Keratinocyte (primary cell): ENCODE data around the gene LY6G6F. TPM values are rescaled to one million over a fixed set of nuclear protein-coding genes. Genes with fewer than 3 reads are reported as not detected.

Source experiments
- DNase-seq: peaks from one replicate; pipeline ENCODE4 v3.0.0-alpha.2; 2011; ENCODE audit warnings: low read depth, missing footprints, low spot score
- FAIRE-seq: peaks from 2 replicates; lab custom pipeline; 2011; peaks lifted over from hg19 to GRCh38; lab: Jason Lieb, UNC
- H2AFZ ChIP-seq: 2 replicates; pipeline ENCODE4 v1.6.0; 2012; ENCODE audit warnings: low read length, control low read depth, inconsistent platforms; ENCODE audit not compliant: control insufficient read depth
- H3K27ac ChIP-seq: 2 replicates; pipeline ENCODE4 v1.5.1; 2011; ENCODE audit warnings: low read length; ENCODE audit not compliant: control insufficient read depth, insufficient read depth
- H3K27me3 ChIP-seq: 3 replicates; pipeline ENCODE4 v1.6.0; 2011; ENCODE audit warnings: low read length; ENCODE audit not compliant: control insufficient read depth, insufficient read depth; ENCODE audit errors: extremely low read depth
- H3K36me3 ChIP-seq, 2 experiments: 2 replicates in 1 of 2; 3 replicates in 1 of 2; pipeline ENCODE4 v1.5.1; 2011; ENCODE audit warnings: low read length in 2 of 2, mild to moderate bottlenecking in 1 of 2; ENCODE audit not compliant: control insufficient read depth in 2 of 2, insufficient read depth in 2 of 2; ENCODE audit errors: extremely low read depth in 1 of 2
- H3K4me1 ChIP-seq: 3 replicates; pipeline ENCODE4 v1.5.1; 2011; ENCODE audit warnings: low read length; ENCODE audit not compliant: control insufficient read depth, insufficient read depth; ENCODE audit errors: extremely low read depth
- H3K4me2 ChIP-seq: 3 replicates; pipeline ENCODE4 v1.6.0; 2011; ENCODE audit warnings: low read depth, low read length; ENCODE audit not compliant: control insufficient read depth, insufficient read depth; ENCODE audit errors: extremely low read depth
- H3K4me3 ChIP-seq, 3 experiments: fragments of 200-600 bp in 1 of 3; sonication (generic) in 1 of 3; 2 replicates in 2 of 3; 3 replicates in 1 of 3; pipeline ENCODE4 v1.5.1; 2011 to 2016; ENCODE audit warnings: low read length in 3 of 3, mild to moderate bottlenecking in 3 of 3, control low read depth in 2 of 3, inconsistent platforms in 1 of 3, low read depth in 1 of 3, mixed read lengths in 1 of 3, mixed run types in 1 of 3, moderate library complexity in 1 of 3; ENCODE audit not compliant: control insufficient read depth in 2 of 3, insufficient read depth in 2 of 3; ENCODE audit errors: extremely low read depth in 1 of 3
- H3K79me2 ChIP-seq: 2 replicates; pipeline ENCODE4 v1.6.0; 2012; ENCODE audit warnings: low read length; ENCODE audit not compliant: control insufficient read depth, insufficient read depth
- H3K9ac ChIP-seq: 3 replicates; pipeline ENCODE4 v1.6.0; 2011; ENCODE audit warnings: low read length; ENCODE audit not compliant: control insufficient read depth, insufficient read depth; ENCODE audit errors: extremely low read depth
- H3K9me1 ChIP-seq: 3 replicates; pipeline ENCODE4 v1.6.0; 2011; ENCODE audit warnings: low read length; ENCODE audit not compliant: control insufficient read depth, insufficient read depth; ENCODE audit errors: extremely low read depth
- H3K9me3 ChIP-seq: 2 replicates; pipeline ENCODE4 v1.5.1; 2012; ENCODE audit warnings: low read depth, low read length; ENCODE audit not compliant: control insufficient read depth
- H4K20me1 ChIP-seq: 3 replicates; pipeline ENCODE4 v1.6.0; 2011; ENCODE audit warnings: low read length; ENCODE audit not compliant: control insufficient read depth, insufficient read depth; ENCODE audit errors: extremely low read depth
- CTCF ChIP-seq, 3 experiments: IDR thresholded peaks in 1 of 3; conservative IDR thresholded peaks in 1 of 3; optimal IDR thresholded peaks in 1 of 3; 2 replicates in 2 of 3; 3 replicates in 1 of 3; pipeline versions ENCODE3 to v1.5.1; 2011; ENCODE audit warnings: low read length in 3 of 3, mild to moderate bottlenecking in 3 of 3, moderate library complexity in 2 of 3, control low read depth in 1 of 3, inconsistent platforms in 1 of 3; ENCODE audit not compliant: insufficient read depth in 2 of 3; ENCODE audit errors: extremely low read depth in 1 of 3
- EZH2 ChIP-seq: IDR thresholded peaks from one replicate; pipeline ENCODE4 v1.6.1; 2012; ENCODE audit warnings: inconsistent platforms, mild to moderate bottlenecking, low read length, moderate library complexity
- dilution Hi-C: fragments of 300-500 bp; cut with MboI; formaldehyde crosslinking; loops from one replicate; pipeline ENCODE4 v1.7.0; 2020; ENCODE audit warnings: low sequenced_read_pairs; ENCODE audit not compliant: extremely low pct_ligation_motif_present
- polyA plus RNA-seq, 5 experiments: library from polyadenylated mRNA; depleted of rRNA in 3 of 5; stranded (reverse) in 3 of 5; stranded (forward) in 1 of 5; unstranded in 1 of 5; fragments of >200 nt; gene quantifications; 1 replicate in 1 of 5; 2 replicates in 3 of 5; 3 replicates in 1 of 5; pipeline versions ENCODE4 v1.2.1 to v1.2.3, GENCODE V29; 2011 to 2012; ENCODE audit warnings: missing spikeins in 2 of 5, low read depth in 1 of 5, low replicate concordance in 1 of 5

The LY6G6F gene
- polyA plus RNA-seq, 1 donor (not counting 4 experiments of a cell fraction or from before 2014, with no cell fraction given) = not detected

GRCh38 chr6:31686483-31686882, 20.2 kb upstream of the LY6G6F start:
- H4K20me1 ChIP-seq = no peaks in the 10 kb centered on the region
- no peak overlapping the region for H3K4me3 ChIP-seq
- no peak overlapping the region for H3K27ac ChIP-seq
- no peaks in the 10 kb centered on the region for H3K27me3 ChIP-seq
- no peak overlapping the region for H2AFZ ChIP-seq
- no peak overlapping the region for H3K4me2 ChIP-seq
- no peaks in the 10 kb centered on the region for H3K9me1 ChIP-seq
- TF ChIP-seq EZH2 = no peak
- no peak for TF ChIP-seq CTCF (optimal IDR thresholded peaks at IDR 0.05 in 1 of 3, IDR thresholded peaks at IDR 0.05 in 1 of 3, conservative IDR thresholded peaks at IDR 0.05 in 1 of 3; ENCODE audit: extremely low read depth in 1 of 3, insufficient read depth in 2 of 3, low read length in 3 of 3)
- dilution Hi-C loops = no loop called here
- H3K4me1 ChIP-seq = peaks cover 3% of the 10 kb centered on the region
- peaks cover 7 to 38% of the 10 kb centered on the region in 2 experiments for H3K36me3 ChIP-seq
- no peak for FAIRE-seq
- DNase-seq = no peak
- H3K9ac ChIP-seq = no peak overlapping the region
- no peaks in the 10 kb centered on the region for H3K9me3 ChIP-seq
- H3K79me2 ChIP-seq = no peaks in the 10 kb centered on the region

- no peak for DNase-seq
- H3K9me3 ChIP-seq = no peaks in the 10 kb centered on the region
- H3K4me1 ChIP-seq = no peaks in the 10 kb centered on the region
- no peak overlapping the region for H3K4me2 ChIP-seq
- H3K36me3 ChIP-seq = peaks cover 7 to 41% of the 10 kb centered on the region in 2 experiments
- no peak overlapping the region for H3K4me3 ChIP-seq
- no peaks in the 10 kb centered on the region for H3K79me2 ChIP-seq
- no peak for FAIRE-seq
- no peaks in the 10 kb centered on the region for H3K9me1 ChIP-seq
- H3K27me3 ChIP-seq = no peaks in the 10 kb centered on the region
- H2AFZ ChIP-seq = no peak overlapping the region
- H3K27ac ChIP-seq = no peak overlapping the region
- no peak overlapping the region for H3K9ac ChIP-seq
- H4K20me1 ChIP-seq = no peaks in the 10 kb centered on the region
- TF ChIP-seq CTCF (optimal IDR thresholded peaks at IDR 0.05 in 1 of 3, IDR thresholded peaks at IDR 0.05 in 1 of 3, conservative IDR thresholded peaks at IDR 0.05 in 1 of 3; ENCODE audit: extremely low read depth in 1 of 3, insufficient read depth in 2 of 3, low read length in 3 of 3) (no peak), EZH2 (no peak)
- dilution Hi-C loops = no loop called here
These were observed 19.3 kb upstream of the LY6G6F start for GRCh38 chr6:31687321-31687720.
